Measurements from ENCODE around the gene RNPC3.
A peak's percentile ranks its signal among the peaks of the same experiment; 100 is the strongest.
"Not testable (repeated sequence)": the region's sequence is repeated elsewhere in the genome, so short reads cannot be mapped to it uniquely, and the experiment has no call there.

The RNPC3 gene

DNA sequence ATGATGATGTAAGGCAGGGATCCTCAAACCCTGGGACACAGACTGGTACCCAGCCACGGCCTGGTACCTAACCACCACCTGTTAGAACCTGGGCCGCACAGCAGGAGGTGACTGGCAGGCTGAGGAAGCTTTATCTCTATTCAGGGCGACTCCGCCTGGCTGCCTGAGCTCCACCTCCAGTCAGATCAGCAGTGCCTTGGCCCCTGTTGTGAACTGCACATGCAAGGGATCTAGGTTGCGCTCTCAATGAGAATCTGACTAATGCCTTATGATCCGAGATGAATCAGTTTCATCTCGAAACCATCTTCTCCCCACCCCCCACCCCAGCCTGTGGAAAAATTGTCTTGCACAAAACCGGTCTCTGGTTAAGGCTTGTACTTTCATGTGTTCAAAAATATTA, 4.2 kb downstream of the RNPC3 start:
- no peak overlapping the region for H3K27ac ChIP-seq
- peaks cover 0 to 48% (median 20%) of the 10 kb centered on the region in 4 donors for H3K4me1 ChIP-seq
- H3K27me3 ChIP-seq, result no peaks in the 10 kb centered on the region
- H3K9me3 ChIP-seq, result no peaks in the 10 kb centered on the region
- no peak overlapping the region for H3K4me3 ChIP-seq
- DNase-seq, result no peak
- H3K36me3 ChIP-seq, result peaks cover 3 to 15% (median 5%) of the 10 kb centered on the region in 3 donors
- intact Hi-C loops (cut with DNase I; ENCODE audit: low total_unique reads), result no loop called here
- TF ChIP-seq CTCF (IDR thresholded peaks at IDR 0.05), result no peak

GRCh38 chr1:103538226-103538625, 12.7 kb downstream of the RNPC3 start:
- no peak for TF ChIP-seq CTCF (IDR thresholded peaks at IDR 0.05)
- DNase-seq, result no peak
- Histone ChIP-seq H3K27ac (no peak overlapping the region), H3K4me3 (no peak overlapping the region), H3K36me3 (peaks cover 70 to 84% (median 80%) of the 10 kb centered on the region in 3 donors), H3K27me3 (no peaks in the 10 kb centered on the region), H3K9me3 (no peaks in the 10 kb centered on the region), H3K4me1 (peaks cover 0 to under 1% (median 0%) of the 10 kb centered on the region in 4 donors)
- intact Hi-C loops (cut with DNase I; ENCODE audit: low total_unique reads), result no loop called here

- DNase-seq, result no peak
Observed at GRCh38 chr1:103541431-103541830, 15.9 kb downstream of the RNPC3 start.

GRCh38 chr1:103546496-103546895, 21.0 kb downstream of the RNPC3 start:
- Histone ChIP-seq H3K36me3 (peaks cover 72 to 80% (median 79%) of the 10 kb centered on the region in 3 donors), H3K27ac (no peak overlapping the region), H3K27me3 (no peaks in the 10 kb centered on the region), H3K9me3 (no peaks in the 10 kb centered on the region), H3K4me3 (no peak overlapping the region), H3K4me1 (no peaks in the 10 kb centered on the region)
- intact Hi-C loops (cut with DNase I; ENCODE audit: low total_unique reads), result no loop called here
- TF ChIP-seq CTCF (IDR thresholded peaks at IDR 0.05), result no peak
- no peak for DNase-seq

More at GRCh38 chr1:103541431-103541830, 15.9 kb downstream of the RNPC3 start:
- no peaks in the 10 kb centered on the region for H3K27me3 ChIP-seq
- no peak overlapping the region for H3K27ac ChIP-seq
- H3K9me3 ChIP-seq, result no peaks in the 10 kb centered on the region
- intact Hi-C loops (cut with DNase I; ENCODE audit: low total_unique reads), result no loop called here
- H3K4me3 ChIP-seq, result no peak overlapping the region
- H3K4me1 ChIP-seq, result no peaks in the 10 kb centered on the region
- peaks cover 78 to 84% (median 83%) of the 10 kb centered on the region in 3 donors for H3K36me3 ChIP-seq
- TF ChIP-seq CTCF (IDR thresholded peaks at IDR 0.05), result no peak

DNA sequence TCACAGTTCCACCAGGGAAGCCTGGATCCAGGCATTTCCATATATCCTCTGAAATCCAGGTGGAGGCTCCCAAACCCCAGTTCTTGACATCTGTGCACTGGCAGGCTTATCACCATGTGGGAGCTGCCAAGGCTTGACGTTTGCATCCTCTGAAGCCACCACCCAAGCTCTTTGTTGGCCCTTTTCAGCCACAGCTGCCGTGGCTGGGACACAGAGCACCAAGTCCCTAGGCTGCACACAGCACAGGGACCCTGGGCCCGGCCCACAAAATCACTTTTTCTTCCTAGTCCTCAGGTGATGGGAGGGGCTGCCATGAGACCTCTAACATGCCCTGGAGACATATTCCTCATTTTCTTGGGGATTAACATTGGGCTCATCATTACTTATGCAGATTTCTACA, 22.3 kb downstream of the RNPC3 start:
- Histone ChIP-seq H3K4me1 (no peaks in the 10 kb centered on the region), H3K4me3 (no peak overlapping the region), H3K9me3 (no peaks in the 10 kb centered on the region), H3K27ac (no peak overlapping the region), H3K27me3 (no peaks in the 10 kb centered on the region), H3K36me3 (peaks cover 71 to 86% (median 79%) of the 10 kb centered on the region in 3 donors)
- intact Hi-C loops (cut with DNase I; ENCODE audit: low total_unique reads), result no loop called here
- TF ChIP-seq CTCF (IDR thresholded peaks at IDR 0.05), result no peak
- no peak for DNase-seq

GRCh38 chr1:103560427-103560826, 34.9 kb downstream of the RNPC3 start:
- TF ChIP-seq CTCF (IDR thresholded peaks at IDR 0.05), result no peak
- H3K9me3 ChIP-seq, result no peaks in the 10 kb centered on the region
- H3K27ac ChIP-seq, result peak overlapping the region in 1 of 2 donors; percentile 80
- peaks cover 10 to 16% (median 11%) of the 10 kb centered on the region in 3 donors for H3K36me3 ChIP-seq
- H3K27me3 ChIP-seq, result no peaks in the 10 kb centered on the region
- intact Hi-C loops (cut with DNase I; ENCODE audit: low total_unique reads), result no loop called here
- no peak for DNase-seq
- H3K4me1 ChIP-seq, result peaks cover 0 to 29% (median 6%) of the 10 kb centered on the region in 4 donors
- no peak overlapping the region for H3K4me3 ChIP-seq

- Histone ChIP-seq H3K4me1 (peaks cover 0 to 29% (median 6%) of the 10 kb centered on the region in 4 donors), H3K27ac (peak overlapping the region; percentile 76 to 80), H3K4me3 (peak overlapping the region; percentile 14 to 18), H3K36me3 (peaks cover 3 to 10% (median 10%) of the 10 kb centered on the region in 3 donors)
- H3K9me3 ChIP-seq; intact Hi-C loops (cut with DNase I; ENCODE audit: low total_unique reads); DNase-seq; H3K27me3 ChIP-seq: not testable (repeated sequence)
Observed at GRCh38 chr1:103561124-103561523, 35.6 kb downstream of the RNPC3 start.

Data from tibial artery (tissue), 4 donors.